Measurements from ENCODE around the gene HDGF.
A peak's percentile ranks its signal among the peaks of the same experiment; 100 is the strongest.
"Not testable (repeated sequence)": the region's sequence is repeated elsewhere in the genome, so short reads cannot be mapped to it uniquely, and the experiment has no call there.

Gene HDGF

GRCh38 chr1:156767879-156768604 lies 16.6 kb upstream of the HDGF start:
- no peak for DNase-seq (ENCODE audit: low read depth)
- TF ChIP-seq CTCF (IDR thresholded peaks at IDR 0.05; ENCODE audit: control insufficient read depth, insufficient read depth, low read depth, low read length, missing control alignments), result no peak
- peak overlapping the region; percentile 99 for H3K4me3 ChIP-seq (ENCODE audit: control insufficient read depth, low read depth, low read length)

DNA sequence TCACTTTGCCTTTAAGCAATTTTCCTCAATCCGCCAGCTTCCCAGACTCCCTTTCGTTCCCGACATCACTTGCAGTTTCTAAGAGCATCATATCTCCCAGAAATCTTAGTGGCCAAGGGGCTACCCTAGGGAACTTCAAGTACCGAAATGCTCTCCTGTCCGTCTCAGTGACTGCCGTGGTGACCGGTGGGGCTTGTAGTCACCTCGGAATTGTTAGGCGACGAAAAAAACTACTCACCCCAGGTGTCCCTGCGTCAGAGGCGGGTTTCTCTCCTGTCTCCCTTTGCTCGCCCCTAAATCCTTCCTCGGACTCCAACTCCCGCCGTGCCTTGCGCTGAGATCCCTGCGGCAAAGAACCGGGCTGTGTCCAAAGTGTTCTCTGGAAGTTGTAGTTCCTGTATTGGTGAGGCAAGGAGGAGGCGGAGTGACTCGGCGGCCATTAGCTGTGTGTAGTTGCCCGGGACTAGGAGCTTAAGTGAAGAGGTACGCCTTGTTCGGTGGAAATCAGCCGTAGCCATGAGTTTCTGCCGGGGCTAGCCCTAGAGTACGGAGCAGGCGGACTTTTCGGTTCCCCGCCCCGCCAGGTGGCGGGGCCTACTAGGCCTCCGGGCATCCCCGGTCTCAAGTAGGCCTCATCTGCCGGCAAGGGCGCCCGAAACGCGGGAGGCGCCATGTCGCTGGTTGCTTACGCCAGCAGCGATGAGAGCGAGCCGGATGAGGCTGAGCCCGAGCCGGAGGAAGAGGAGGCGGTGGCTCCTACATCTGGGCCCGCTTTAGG lies 15.8 kb upstream of the HDGF start, which contains the start of gene PRCC:
Gene PRCC (plus strand): TSS at position 435 of the 778 bp plus-strand sequence. CDS start 237 bp downstream, at position 672.
- peak; percentile 100 for DNase-seq (ENCODE audit: low read depth)
- TF ChIP-seq CTCF (IDR thresholded peaks at IDR 0.05; ENCODE audit: control insufficient read depth, insufficient read depth, low read depth, low read length, missing control alignments), result no peak
- peak within 1 kb of the TSS; percentile 99 for H3K4me3 ChIP-seq (ENCODE audit: control insufficient read depth, low read depth, low read length)

GRCh38 chr1:156766298-156767100 lies 15.0 kb upstream of the HDGF start:
- DNase-seq (ENCODE audit: low read depth), result no peak
- H3K4me3 ChIP-seq (ENCODE audit: control insufficient read depth, low read depth, low read length), result peak overlapping the region; percentile 99
- no peak for TF ChIP-seq CTCF (IDR thresholded peaks at IDR 0.05; ENCODE audit: control insufficient read depth, insufficient read depth, low read depth, low read length, missing control alignments)

GRCh38 chr1:156765666-156766065 lies 14.2 kb upstream of the HDGF start:
- H3K4me3 ChIP-seq (ENCODE audit: control insufficient read depth, low read depth, low read length), result no peak overlapping the region
- no peak for TF ChIP-seq CTCF (IDR thresholded peaks at IDR 0.05; ENCODE audit: control insufficient read depth, insufficient read depth, low read depth, low read length, missing control alignments)
- DNase-seq (ENCODE audit: low read depth), result no peak

DNA sequence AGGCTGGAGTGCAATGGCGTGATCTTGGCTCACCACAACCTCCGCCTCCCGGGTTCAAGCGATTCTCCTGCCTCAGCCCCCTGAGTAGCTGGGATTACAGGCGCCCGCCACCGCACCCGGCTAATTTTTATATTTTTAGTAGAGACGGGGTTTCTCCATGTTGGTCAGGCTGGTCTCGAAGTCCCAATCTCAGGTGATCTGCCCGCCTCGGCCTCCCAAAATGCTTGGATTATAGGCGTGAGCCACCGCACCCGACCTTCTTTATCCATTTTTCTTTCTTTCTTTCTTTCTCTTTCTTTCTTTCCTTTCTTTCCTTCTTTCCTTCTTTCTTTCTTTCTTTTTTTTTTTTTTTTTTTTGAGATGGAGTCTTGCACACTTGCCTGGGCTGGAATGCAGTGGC lies 13.7 kb upstream of the HDGF start:
- H3K4me3 ChIP-seq (ENCODE audit: control insufficient read depth, low read depth, low read length); DNase-seq (ENCODE audit: low read depth): not testable (repeated sequence)

- no peak for TF ChIP-seq CTCF (IDR thresholded peaks at IDR 0.05; ENCODE audit: control insufficient read depth, insufficient read depth, low read depth, low read length, missing control alignments)
- DNase-seq (ENCODE audit: low read depth), result no peak
- no peak overlapping the region for H3K4me3 ChIP-seq (ENCODE audit: control insufficient read depth, low read depth, low read length)
These were observed 9.3 kb upstream of the HDGF start for GRCh38 chr1:156760796-156761104.
